ENCODE data around the gene CYBB.

Gene CYBB

GRCh38 chrX:37830371-37830770, 50.5 kb downstream of the CYBB start:
- DNase-seq (ENCODE audit: extremely low read depth in 1 of 2, low read depth in 1 of 2) = no peak

- DNase-seq (ENCODE audit: extremely low read depth in 1 of 2, low read depth in 1 of 2) = no peak
Observed at GRCh38 chrX:37834937-37835336, 55.1 kb downstream of the CYBB start.

- DNase-seq (ENCODE audit: extremely low read depth in 1 of 2, low read depth in 1 of 2) = no peak
Observed at GRCh38 chrX:37840931-37841330, 61.1 kb downstream of the CYBB start.

- DNase-seq (ENCODE audit: extremely low read depth in 1 of 2, low read depth in 1 of 2) = no peak
Observed at GRCh38 chrX:37844622-37845021, 64.8 kb downstream of the CYBB start.

- DNase-seq (ENCODE audit: extremely low read depth in 1 of 2, low read depth in 1 of 2) = no peak
Observed at GRCh38 chrX:37846141-37846540, 66.3 kb downstream of the CYBB start.

GRCh38 chrX:37846558-37846933, 66.7 kb downstream of the CYBB start:
- no peak for DNase-seq (ENCODE audit: extremely low read depth in 1 of 2, low read depth in 1 of 2)

GRCh38 chrX:37846934-37847732, 67.3 kb downstream of the CYBB start, which contains the start of gene DYNLT3:
DYNLT3 (minus strand) TSS chrX:37847571; CDS start chrX:37847510, 61 bp downstream.
- DNase-seq (ENCODE audit: extremely low read depth in 1 of 2, low read depth in 1 of 2) = peak; percentile 47 to 71

GRCh38 chrX:37847733-37848197, 67.9 kb downstream of the CYBB start:
- no peak for DNase-seq (ENCODE audit: extremely low read depth in 1 of 2, low read depth in 1 of 2)

- DNase-seq (ENCODE audit: extremely low read depth in 1 of 2, low read depth in 1 of 2) = no peak
Observed at GRCh38 chrX:37854148-37854547, 74.3 kb downstream of the CYBB start.

GRCh38 chrX:37854748-37855147, 74.9 kb downstream of the CYBB start:
- DNase-seq (ENCODE audit: extremely low read depth in 1 of 2, low read depth in 1 of 2) = no peak

- DNase-seq (ENCODE audit: extremely low read depth in 1 of 2, low read depth in 1 of 2) = no peak
Observed at GRCh38 chrX:37860721-37861120, 80.9 kb downstream of the CYBB start.

GRCh38 chrX:37862851-37863250, 83.0 kb downstream of the CYBB start:
- no peak for DNase-seq (ENCODE audit: extremely low read depth in 1 of 2, low read depth in 1 of 2)
